Tibial artery (tissue), 4 donors: Measurements from ENCODE around the gene EPB41.
A peak's percentile ranks its signal among the peaks of the same experiment; 100 is the strongest.

Experiments used
- DNase-seq, 2 donors: peaks; one replicate each; pipeline ENCODE4 v3.0.0-alpha.2; 2019
- H3K27ac ChIP-seq, 2 donors: fragments of 200-600 bp; sonication (generic) in 1 of 2; 1 replicate in 1 of 2; 2 replicates in 1 of 2; pipeline ENCODE4 v1.5.1; 2018 to 2019; ENCODE audit warnings: mild to moderate bottlenecking in 1 of 2
- H3K27me3 ChIP-seq, 2 donors: fragments of 200-600 bp; sonication (generic) in 1 of 2; one replicate each; pipeline versions ENCODE4 v1.5.1 to v1.6.0; 2016 to 2019
- H3K36me3 ChIP-seq, 3 donors: fragments of 200-600 bp; sonication (generic) in 2 of 3; one replicate each; pipeline ENCODE4 v1.5.1; 2016 to 2019; ENCODE audit warnings: mild to moderate bottlenecking in 2 of 3
- H3K4me1 ChIP-seq, 4 donors: fragments of 200-600 bp; sonication (generic) in 2 of 4; 1 replicate in 3 of 4; 2 replicates in 1 of 4; pipeline ENCODE4 v1.5.1; 2016 to 2019
- H3K4me3 ChIP-seq, 2 donors: fragments of 200-600 bp; sonication (generic) in 1 of 2; 1 replicate in 1 of 2; 2 replicates in 1 of 2; pipeline ENCODE4 v1.5.1; 2018 to 2019; ENCODE audit warnings: mild to moderate bottlenecking in 2 of 2
- H3K9me3 ChIP-seq, 3 donors: fragments of 200-600 bp; sonication (generic) in 1 of 3; one replicate each; pipeline ENCODE4 v1.5.1; 2016 to 2019
- CTCF ChIP-seq, 2 experiments: fragments of 200-600 bp in 1 of 2; fragments of 450-650 bp in 1 of 2; IDR thresholded peaks; one replicate each; pipeline ENCODE4 v1.5.1; 2017 to 2019; ENCODE audit warnings: antibody characterized with exemption in 2 of 2, mild to moderate bottlenecking in 1 of 2, moderate library complexity in 1 of 2
- intact Hi-C: fragments of 100-400 bp; cut with DNase I; formaldehyde crosslinking; loops from one replicate; pipeline ENCODE4 v1.15.0; 2023; ENCODE audit warnings: low total_unique reads

Gene EPB41

GRCh38 chr1:28897789-28898188 is 16.6 kb upstream of the EPB41 start:
- no peak for TF ChIP-seq CTCF (IDR thresholded peaks at IDR 0.05)
- H3K36me3 ChIP-seq: peaks cover 0 to 4% (median 0%) of the 10 kb centered on the region in 3 donors
- H3K9me3 ChIP-seq: no peaks in the 10 kb centered on the region
- intact Hi-C loops: no loop called here
- no peak overlapping the region for H3K27ac ChIP-seq
- peaks cover 0 to 19% (median 8%) of the 10 kb centered on the region in 4 donors for H3K4me1 ChIP-seq
- H3K4me3 ChIP-seq: no peak overlapping the region
- no peaks in the 10 kb centered on the region for H3K27me3 ChIP-seq
- no peak for DNase-seq

- no peaks in the 10 kb centered on the region for H3K9me3 ChIP-seq
- intact Hi-C loops: no loop called here
- DNase-seq: no peak
- no peak overlapping the region for H3K27ac ChIP-seq
- no peak overlapping the region for H3K4me3 ChIP-seq
- no peaks in the 10 kb centered on the region for H3K27me3 ChIP-seq
- TF ChIP-seq CTCF (IDR thresholded peaks at IDR 0.05): no peak
- peaks cover 0 to 19% (median 8%) of the 10 kb centered on the region in 4 donors for H3K4me1 ChIP-seq
- H3K36me3 ChIP-seq: peaks cover 0 to 4% (median 0%) of the 10 kb centered on the region in 3 donors
Measured at GRCh38 chr1:28898405-28898881, 15.9 kb upstream of the EPB41 start.

- TF ChIP-seq CTCF (IDR thresholded peaks at IDR 0.05): no peak
- intact Hi-C loops: no loop called here
- no peak for DNase-seq
- H3K27me3 ChIP-seq: no peaks in the 10 kb centered on the region
- H3K4me1 ChIP-seq: peaks cover 0 to 19% (median 8%) of the 10 kb centered on the region in 4 donors
- H3K4me3 ChIP-seq: no peak overlapping the region
- no peaks in the 10 kb centered on the region for H3K36me3 ChIP-seq
- H3K9me3 ChIP-seq: no peaks in the 10 kb centered on the region
- no peak overlapping the region for H3K27ac ChIP-seq
Measured at GRCh38 chr1:28899267-28899666, 15.1 kb upstream of the EPB41 start.

- Histone ChIP-seq H3K4me1 (peaks cover 0 to 12% (median 8%) of the 10 kb centered on the region in 4 donors), H3K36me3 (no peaks in the 10 kb centered on the region), H3K4me3 (no peak overlapping the region), H3K27me3 (no peaks in the 10 kb centered on the region), H3K27ac (no peak overlapping the region), H3K9me3 (no peaks in the 10 kb centered on the region)
- intact Hi-C loops: no loop called here
- TF ChIP-seq CTCF (IDR thresholded peaks at IDR 0.05): no peak
- DNase-seq: no peak
Measured at GRCh38 chr1:28900562-28900961, 13.8 kb upstream of the EPB41 start.

GRCh38 chr1:28902738-28903137 is 11.6 kb upstream of the EPB41 start:
- H3K36me3 ChIP-seq: no peaks in the 10 kb centered on the region
- H3K9me3 ChIP-seq: no peaks in the 10 kb centered on the region
- no peak overlapping the region for H3K27ac ChIP-seq
- intact Hi-C loops: no loop called here
- H3K4me1 ChIP-seq: peaks cover 0 to 12% (median 8%) of the 10 kb centered on the region in 4 donors
- H3K27me3 ChIP-seq: no peaks in the 10 kb centered on the region
- no peak for TF ChIP-seq CTCF (IDR thresholded peaks at IDR 0.05)
- DNase-seq: peak in 1 of 2 donors; percentile 9
- no peak overlapping the region for H3K4me3 ChIP-seq
